Retina (tissue), 1 donor: Measurements from ENCODE around the gene SPATA31C1.

ENCODE experiments used
- DNase-seq: peaks from one replicate; pipeline ENCODE4 v3.0.0-alpha.2; 2016

SPATA31C1 gene

DNA sequence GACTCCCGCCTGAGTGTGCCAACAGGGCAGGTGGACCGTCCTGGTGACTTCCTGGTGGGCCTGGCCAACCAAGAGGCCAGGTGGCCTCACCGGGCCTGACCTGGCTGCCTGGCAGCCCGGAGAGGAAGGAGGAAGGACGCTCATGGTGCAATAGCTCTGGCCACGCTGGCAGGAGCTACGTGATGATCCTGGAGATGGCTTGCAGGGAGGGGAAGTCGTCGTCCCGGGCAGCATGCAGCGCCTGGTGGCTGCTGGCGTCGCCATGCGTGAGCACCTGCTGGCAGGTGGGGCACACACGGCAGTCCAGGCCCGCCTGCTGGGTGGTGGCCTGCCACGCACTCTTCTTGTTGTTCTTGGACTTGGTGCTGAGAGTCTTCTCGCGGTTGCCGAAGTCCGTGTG is 26.3 kb downstream of the SPATA31C1 start:
- no peak for DNase-seq

DNA sequence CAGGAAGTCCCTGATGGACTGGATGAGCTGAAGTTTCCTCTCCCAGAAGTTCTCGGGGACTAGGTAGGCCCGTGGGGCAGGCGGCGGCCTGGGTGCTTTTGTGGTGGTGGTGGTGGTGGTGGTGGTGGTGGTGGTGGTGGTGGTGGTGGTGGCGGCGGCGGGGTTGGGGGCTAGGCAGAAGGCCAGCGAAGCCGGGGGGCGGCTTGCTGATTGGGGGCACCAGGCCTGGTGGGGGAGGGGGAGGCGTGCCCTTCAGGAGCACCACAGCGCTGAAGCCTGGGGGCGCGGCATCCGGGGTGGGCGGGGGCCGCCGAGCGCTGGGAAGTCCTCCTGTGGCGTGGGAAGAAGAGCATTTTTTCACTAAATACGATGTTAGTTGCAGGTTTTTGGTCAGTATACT is 26.9 kb downstream of the SPATA31C1 start:
- no peak for DNase-seq

- no peak for DNase-seq
These were observed 32.5 kb downstream of the SPATA31C1 start for GRCh38 chr9:87950296-87950695.

GRCh38 chr9:87950765-87951488 is 33.2 kb downstream of the SPATA31C1 start:
- DNase-seq: peak; percentile 46

DNA sequence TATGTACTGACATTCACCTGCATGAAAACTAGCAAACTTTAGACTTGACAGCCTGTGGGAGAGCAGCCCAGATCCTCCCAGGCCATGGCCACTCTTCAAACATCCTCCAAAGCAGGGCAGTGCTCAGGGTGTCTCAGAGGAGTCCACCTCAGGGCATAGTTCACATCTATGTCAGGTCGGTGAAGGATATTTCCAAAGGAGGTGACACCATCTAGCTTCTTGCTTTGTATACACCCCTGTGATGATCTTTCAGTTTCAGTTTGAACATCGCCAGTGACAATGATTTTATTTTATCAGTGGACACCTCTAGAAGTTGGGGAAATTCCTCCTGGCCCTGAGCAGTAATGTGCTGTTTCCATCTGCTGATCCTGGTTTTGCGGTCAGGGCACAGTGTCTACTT is 36.5 kb downstream of the SPATA31C1 start:
- DNase-seq: no peak

- no peak for DNase-seq
These were observed 40.1 kb downstream of the SPATA31C1 start for GRCh38 chr9:87957839-87958238.

DNA sequence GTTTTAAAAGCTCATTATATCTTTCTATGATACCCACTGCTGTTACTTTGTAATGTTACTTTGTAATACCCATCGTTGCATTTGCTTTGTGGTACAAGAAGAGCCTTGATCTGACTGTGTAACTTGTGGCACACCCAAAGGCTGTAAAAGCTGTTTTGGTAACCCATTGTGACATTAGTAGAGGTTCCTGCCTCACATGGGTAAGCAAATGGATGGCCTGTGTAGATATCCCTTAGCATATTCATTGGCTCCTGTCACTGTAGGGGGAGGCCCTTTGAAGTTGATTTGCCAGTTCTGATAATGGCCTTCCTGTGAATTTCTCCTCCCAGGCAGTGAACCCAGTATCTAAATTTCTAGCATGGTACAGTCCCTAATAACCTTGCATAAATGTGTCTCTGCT is 40.8 kb downstream of the SPATA31C1 start:
- DNase-seq: no peak

- no peak for DNase-seq
These were observed 42.3 kb downstream of the SPATA31C1 start for GRCh38 chr9:87959916-87960581.

DNA sequence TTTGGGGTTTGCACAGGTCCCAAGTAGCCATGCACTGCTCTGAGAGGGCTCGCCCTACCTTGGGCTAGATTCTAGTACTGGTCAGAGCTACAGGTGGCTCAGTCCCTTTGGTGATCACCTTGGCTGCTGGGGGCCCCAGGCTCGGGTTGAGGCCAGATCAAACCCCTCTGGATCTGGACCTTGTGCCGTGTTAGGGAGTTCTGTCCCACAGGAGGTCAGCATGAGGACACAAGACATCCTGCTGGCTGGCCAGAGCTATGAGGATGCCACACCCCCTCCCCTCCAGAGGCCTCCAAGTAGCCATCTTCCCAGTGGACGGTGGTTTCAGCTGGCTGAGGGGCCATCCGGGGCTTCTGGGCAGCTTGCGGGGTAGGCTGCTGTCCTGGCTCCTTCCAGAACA is 46.0 kb downstream of the SPATA31C1 start:
- DNase-seq: no peak

- no peak for DNase-seq
These were observed 47.1 kb downstream of the SPATA31C1 start for GRCh38 chr9:87964826-87965225.

GRCh38 chr9:87968155-87968554 is 50.4 kb downstream of the SPATA31C1 start:
- no peak for DNase-seq

GRCh38 chr9:87970602-87971001 is 52.8 kb downstream of the SPATA31C1 start:
- no peak for DNase-seq

GRCh38 chr9:87973122-87973521 is 55.4 kb downstream of the SPATA31C1 start:
- DNase-seq: peak; percentile 15
